SIG-M5 (cell line): ENCODE measurements around the gene SLC9A8.
"Not testable (repeated sequence)": the region's sequence is repeated elsewhere in the genome, so short reads cannot be mapped to it uniquely, and the experiment has no call there.

Source experiments
- DNase-seq: peaks from one replicate; lab custom pipeline; 2025; lab: John Stamatoyannopoulos, UW

SLC9A8 gene

GRCh38 chr20:49850463-49851230 lies 38.0 kb downstream of the SLC9A8 start:
- no peak for DNase-seq

DNA sequence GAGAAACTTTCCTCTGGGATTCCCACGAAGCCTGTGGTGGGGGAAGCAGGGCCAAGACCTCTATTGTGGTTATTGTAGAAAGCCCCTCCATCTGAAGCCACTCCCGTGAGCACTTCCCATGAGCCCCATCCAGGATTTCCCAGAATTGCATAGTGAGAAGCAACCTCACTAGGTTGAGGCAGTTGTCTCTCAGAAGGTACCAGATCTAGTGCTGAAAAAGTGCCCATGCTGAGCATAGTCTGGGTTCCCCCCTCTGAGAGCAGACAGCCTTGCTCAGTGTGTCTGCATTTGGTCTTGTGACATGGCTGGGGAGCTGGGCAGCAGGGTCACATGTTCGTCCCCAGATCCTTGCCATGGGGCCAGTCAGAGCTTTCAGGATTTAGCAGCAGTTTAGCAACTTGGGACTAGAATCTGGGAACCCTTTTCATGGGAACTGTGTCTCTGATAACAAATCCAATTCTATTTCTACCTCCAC lies 38.6 kb downstream of the SLC9A8 start:
- no peak for DNase-seq

DNA sequence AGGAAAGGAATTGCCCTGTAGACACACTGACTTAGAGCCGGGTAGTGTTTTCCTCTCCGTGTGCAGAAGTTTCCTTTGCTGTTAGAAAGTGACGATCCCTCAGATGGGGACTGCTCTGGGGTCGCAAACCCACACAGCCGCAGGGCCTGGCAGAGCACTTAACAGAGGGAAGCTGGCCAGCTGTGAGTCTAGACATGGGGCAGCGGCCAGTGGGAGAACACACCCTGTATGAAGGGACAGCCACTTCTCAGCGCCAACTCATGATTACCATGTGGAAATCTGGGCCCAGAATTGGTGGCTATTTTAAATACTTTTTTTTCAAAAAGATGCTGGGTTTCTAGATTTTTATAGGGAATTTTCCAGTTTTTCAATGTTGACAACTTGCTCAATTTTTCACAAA lies 39.4 kb downstream of the SLC9A8 start:
- DNase-seq: no peak

DNA sequence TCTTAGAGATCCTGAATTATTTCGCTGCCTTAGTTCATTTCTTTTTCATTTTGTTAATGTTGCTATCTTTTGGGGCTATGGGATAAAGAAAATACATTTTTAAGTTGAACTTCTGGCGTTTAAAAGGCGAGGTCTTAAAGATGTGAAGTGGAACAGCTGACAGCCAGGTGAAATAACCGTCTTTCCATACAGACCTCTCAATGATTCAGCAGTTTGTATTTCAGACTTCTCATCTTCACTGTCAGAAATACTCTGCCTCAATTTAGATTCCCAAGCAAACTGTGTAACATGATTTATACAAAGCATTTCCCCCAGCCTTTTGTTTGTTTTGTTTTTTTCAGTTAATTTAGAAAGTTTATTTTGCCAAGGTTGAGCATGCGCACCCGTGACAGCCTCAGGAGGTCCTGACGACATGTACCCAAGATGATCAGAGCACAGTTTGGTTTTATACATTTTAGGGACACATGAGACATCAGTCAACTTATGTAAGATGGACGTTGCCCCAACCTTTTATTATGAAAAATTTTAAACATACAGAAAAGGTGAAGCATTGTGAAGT lies 40.0 kb downstream of the SLC9A8 start:
- no peak for DNase-seq

GRCh38 chr20:49853640-49854039 lies 41.0 kb downstream of the SLC9A8 start:
- no peak for DNase-seq

DNA sequence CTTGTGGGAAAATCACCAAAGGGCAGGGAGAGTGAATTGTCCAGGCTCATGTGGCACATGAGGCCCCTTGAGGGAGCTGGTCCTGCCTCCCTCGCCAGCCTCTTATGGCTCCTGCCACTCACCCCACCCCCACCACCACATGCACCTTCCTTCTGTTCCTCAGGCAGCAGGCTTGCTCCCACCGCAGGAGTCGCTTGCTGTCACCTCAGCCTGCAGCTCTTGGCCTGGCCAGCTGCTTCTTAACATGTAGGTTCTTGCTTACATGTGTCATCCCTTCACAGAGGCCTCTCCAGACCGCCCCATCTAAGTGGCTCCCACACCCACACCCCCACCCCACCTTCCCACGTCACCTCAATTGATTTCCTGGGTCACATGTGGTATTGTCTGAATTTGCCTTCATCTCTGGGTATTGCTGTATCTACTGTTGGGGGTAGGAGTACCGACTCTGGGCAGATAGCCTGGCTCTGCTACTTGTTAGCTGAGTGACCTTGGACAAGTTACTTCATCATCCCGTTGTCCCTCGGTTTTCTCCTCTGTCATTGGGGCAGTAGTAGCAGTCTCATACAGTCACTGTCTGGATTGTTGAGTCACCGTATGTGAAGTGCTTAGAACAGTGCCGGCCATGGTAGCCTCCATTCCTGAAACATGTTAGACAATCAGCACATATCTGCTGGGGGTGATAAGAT lies 41.7 kb downstream of the SLC9A8 start:
- no peak for DNase-seq

GRCh38 chr20:49856904-49857303 lies 44.3 kb downstream of the SLC9A8 start:
- DNase-seq: no peak

DNA sequence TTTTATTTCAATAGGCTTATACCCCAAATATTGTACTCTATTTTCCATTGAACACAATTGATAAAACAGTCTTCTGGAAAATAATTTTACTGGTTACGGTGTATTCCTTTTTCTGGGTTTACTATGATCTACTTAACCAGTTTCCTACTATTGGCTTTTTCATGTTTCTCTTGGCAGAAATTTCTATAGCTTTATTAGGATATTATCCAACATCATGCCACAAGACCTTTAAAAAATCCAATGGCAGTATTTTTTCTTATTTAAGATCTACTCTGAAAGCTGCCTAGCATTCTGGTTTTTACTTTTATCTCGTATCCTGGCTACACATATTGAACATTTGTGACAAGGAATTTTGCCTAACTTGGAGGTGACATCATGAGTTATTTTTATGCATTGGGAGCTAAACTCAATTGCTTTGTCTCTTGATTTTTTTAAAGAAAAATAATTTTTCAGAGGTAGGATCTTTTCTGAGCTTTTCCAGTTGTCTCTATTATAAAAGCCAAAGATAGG lies 45.5 kb downstream of the SLC9A8 start:
- DNase-seq: no peak

DNA sequence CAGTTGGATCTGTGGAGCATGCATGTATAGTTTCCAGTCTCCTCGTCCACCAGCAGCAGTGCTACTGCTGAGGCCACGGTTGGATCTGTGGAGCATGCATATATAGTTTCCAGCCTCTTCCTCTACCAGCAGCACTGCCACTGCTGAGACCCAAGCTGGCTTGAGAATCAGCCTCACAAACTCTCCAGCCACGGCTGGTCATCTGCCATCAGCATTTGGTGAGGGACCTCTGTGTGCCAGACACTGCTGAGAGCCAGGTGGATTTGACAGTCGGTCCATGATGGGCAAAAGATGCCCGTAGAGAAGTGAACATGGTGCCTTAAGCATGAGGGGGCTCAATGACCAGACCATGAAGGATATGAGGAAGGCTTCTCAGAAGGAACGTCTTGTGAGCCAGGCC lies 46.4 kb downstream of the SLC9A8 start:
- DNase-seq: no peak

GRCh38 chr20:49859807-49860206 lies 47.2 kb downstream of the SLC9A8 start:
- DNase-seq: no peak

DNA sequence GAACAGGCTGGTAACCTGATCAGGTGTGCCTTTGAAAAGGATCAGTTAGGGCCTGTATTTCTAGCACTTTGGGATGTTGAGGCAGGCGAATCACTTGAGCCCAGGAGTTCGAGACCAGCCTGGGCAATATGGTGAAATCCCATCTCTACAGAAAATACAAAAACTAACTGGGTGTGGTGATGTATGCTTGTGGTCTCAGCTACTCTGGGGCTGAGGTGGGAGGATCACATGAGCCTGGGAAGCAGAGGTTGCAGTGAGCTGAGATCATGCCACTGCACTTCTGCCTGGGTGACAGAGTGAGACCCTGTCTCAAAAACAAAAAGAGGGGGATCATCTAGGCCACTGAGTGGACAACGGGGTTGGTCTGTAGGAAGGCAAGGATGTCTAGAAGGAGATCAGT lies 48.6 kb downstream of the SLC9A8 start:
- not testable (repeated sequence) for DNase-seq

- DNase-seq: no peak
These were observed 50.1 kb downstream of the SLC9A8 start for GRCh38 chr20:49862607-49863200.

GRCh38 chr20:49863666-49864065 lies 51.0 kb downstream of the SLC9A8 start:
- DNase-seq: no peak

DNA sequence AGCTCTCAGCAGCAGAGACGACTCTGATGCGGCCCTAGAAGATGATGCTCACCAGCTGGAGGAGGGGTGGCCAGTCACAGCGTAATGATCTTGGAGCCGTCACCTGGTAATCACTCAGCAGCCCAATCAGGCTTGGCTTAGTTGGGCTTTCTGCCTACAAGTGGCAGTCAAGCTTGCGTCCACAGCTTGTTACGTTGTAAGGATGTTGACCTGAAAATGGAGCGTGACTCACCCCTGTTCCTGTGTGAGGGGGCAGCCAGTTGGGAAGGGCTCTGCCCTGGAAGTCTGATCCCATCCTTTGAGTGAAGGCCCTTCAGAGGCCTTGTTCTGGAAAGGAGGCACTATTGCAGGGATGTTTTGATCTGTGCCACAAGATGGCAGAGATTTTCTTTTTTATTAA lies 52.9 kb downstream of the SLC9A8 start:
- no peak for DNase-seq

- DNase-seq: no peak
These were observed 53.4 kb downstream of the SLC9A8 start for GRCh38 chr20:49866051-49866450.

- DNase-seq: no peak
These were observed 55.0 kb downstream of the SLC9A8 start for GRCh38 chr20:49867453-49868215.

DNA sequence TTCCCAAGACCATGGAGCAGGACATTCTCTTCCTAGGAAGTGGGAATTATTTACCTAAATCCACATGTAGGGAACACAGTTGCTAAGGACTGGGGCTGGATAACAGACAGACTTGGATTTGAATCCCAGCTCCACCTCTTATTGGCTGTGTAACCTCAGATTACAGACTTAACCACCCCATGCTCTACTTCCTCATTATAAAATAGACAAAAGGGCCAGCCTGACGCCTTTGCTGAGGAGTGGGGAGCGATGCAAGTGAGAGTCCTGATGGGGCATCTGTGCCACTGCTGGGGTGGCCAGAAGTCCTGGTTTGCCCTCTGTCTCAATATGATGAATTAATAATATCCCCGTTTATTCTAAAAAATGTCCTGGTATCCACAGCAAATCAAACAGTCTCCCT lies 55.9 kb downstream of the SLC9A8 start:
- no peak for DNase-seq

- DNase-seq: no peak
These were observed 56.3 kb downstream of the SLC9A8 start for GRCh38 chr20:49868964-49869363.

GRCh38 chr20:49870261-49870660 lies 57.6 kb downstream of the SLC9A8 start:
- no peak for DNase-seq

DNA sequence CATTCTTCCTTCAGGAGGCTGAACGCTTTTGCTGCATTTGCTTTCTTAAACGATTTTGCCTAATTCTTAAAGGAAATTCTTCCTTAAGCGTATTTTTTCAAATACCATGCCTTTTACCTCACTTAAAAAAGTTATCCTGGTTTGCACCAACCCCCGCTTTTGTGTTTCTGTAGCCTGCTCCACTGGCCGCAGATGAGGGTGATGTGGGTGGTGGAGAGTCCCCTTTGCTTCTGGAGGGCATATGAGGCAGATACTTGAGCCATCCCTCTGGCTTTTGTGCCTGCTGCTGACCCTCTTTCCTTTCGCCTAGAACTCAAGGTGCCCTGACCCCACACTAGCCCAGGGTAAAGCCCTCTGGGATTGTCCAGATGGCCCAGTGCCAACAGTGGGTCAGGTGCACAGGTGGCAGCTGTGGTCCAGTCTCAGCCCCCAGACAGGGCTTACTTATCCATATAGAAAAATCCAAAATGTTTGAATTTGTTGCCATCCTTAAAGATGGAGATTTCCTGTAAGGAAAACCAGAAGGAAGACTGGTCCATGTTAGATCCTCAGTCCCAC lies 58.8 kb downstream of the SLC9A8 start:
- DNase-seq: no peak

- DNase-seq: no peak
These were observed 59.4 kb downstream of the SLC9A8 start for GRCh38 chr20:49872056-49872455.

DNA sequence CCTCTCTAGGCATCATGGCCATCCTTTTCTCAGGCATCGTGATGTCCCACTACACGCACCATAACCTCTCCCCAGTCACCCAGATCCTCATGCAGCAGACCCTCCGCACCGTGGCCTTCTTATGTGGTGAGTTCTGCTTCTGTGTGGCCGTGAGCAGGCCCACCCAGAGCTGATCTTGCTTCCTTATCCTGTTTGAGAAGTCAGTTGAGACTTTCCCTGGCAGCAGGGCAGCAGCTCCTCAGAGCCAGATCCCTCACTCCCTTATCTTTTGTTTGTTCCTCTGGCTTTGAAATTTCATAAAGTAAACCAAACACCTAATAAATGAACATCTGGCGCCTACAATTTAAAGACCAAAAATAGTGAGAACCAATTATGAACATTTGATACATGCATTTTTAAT lies 62.1 kb downstream of the SLC9A8 start:
- DNase-seq: no peak
